ENCODE measurements around the gene ERBIN. TPM values are rescaled to one million over a fixed set of nuclear protein-coding genes. Genes with fewer than 3 reads are reported as not detected.

Gene ERBIN
- polyA plus RNA-seq, 1 donor from 2014 or later, result 28.4 TPM

DNA sequence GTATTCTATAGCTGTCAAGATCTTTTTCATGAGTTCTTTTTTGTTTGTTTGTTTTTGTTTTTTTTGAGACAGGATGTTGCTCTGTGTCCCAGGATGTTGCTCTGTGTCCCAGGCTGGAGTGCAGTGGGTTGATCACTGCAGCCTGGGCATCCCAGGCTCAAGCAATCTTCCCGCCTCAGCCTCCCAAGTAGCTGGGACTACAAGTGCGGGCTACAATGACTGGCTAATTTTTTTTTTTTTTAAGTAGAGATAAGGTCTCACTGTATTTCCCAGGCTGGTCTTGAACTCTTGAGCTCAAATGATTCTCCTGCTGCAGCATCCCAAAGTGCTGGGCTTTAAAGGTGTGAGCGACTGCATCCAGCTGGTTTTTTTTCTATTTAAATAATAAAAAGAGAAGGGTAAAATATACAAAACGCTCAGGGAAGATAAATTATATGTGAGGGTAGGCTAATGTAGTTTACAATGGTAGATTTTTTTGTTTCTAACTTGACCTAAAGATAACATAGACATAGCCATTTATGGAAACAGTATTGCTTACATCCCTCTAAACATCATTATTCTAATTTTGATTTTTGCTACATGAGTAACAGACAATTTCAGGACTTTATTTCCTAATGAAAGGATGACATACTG lies 21.9 kb downstream of the ERBIN start:
- Histone ChIP-seq H4K20me1 (ENCODE audit: insufficient read depth) (no peaks in the 10 kb centered on the region), H3K27ac (ENCODE audit: low read length) (no peak overlapping the region)

DNA sequence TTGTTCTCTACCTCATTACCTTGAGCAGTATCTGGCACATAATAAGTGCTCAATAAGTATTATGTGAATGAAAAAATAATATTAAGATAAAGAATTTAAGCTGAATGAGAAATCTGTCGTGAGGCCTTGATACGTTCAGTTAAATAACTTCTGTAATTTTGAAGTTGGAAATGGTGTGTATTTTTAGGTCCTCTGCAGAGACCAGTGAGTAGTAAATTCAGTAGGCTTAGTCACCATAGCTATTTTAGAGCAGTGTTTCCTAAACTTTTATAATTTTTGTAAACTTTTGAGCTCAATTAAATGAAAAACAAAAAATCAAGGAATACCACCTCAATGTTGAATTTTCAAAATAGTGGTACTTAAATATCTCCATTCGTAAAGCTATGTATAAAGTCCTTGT lies 25.0 kb downstream of the ERBIN start:
- no peak overlapping the region for H2AFZ ChIP-seq (ENCODE audit: low read depth, low read length)
- H3K9me3 ChIP-seq (ENCODE audit: low read length), result no peaks in the 10 kb centered on the region
- H3K27me3 ChIP-seq (ENCODE audit: insufficient read depth, low read depth, low read length), result no peaks in the 10 kb centered on the region
- H3K79me2 ChIP-seq (replicated peaks; ENCODE audit: insufficient read depth, low read length), result peaks cover 83% of the 10 kb centered on the region
- no peaks in the 10 kb centered on the region for H4K20me1 ChIP-seq (ENCODE audit: insufficient read depth)
- H3K36me3 ChIP-seq (ENCODE audit: insufficient read depth, low read length), result no peaks in the 10 kb centered on the region
- no peaks in the 10 kb centered on the region for H3K9me2 ChIP-seq (ENCODE audit: insufficient read depth, low read length)
- TF ChIP-seq RAD21 (conservative IDR thresholded peaks at IDR 0.05) (no peak), POLR2AphosphoS5 (IDR thresholded peaks at IDR 0.05) (no peak), EZH2 (IDR thresholded peaks at IDR 0.05; ENCODE audit: borderline replicate concordance, insufficient read depth, low read length, poor library complexity, severe bottlenecking) (no peak), TAF1 (IDR thresholded peaks at IDR 0.05; ENCODE audit: low read depth) (no peak), MXI1 (conservative IDR thresholded peaks at IDR 0.05; ENCODE audit: poor library complexity, severe bottlenecking) (no peak), EP300 (conservative IDR thresholded peaks at IDR 0.05; ENCODE audit: poor library complexity, severe bottlenecking) (no peak), SMC3 (conservative IDR thresholded peaks at IDR 0.05; ENCODE audit: poor library complexity) (no peak)
- TF ChIP-seq, protein P1, sequence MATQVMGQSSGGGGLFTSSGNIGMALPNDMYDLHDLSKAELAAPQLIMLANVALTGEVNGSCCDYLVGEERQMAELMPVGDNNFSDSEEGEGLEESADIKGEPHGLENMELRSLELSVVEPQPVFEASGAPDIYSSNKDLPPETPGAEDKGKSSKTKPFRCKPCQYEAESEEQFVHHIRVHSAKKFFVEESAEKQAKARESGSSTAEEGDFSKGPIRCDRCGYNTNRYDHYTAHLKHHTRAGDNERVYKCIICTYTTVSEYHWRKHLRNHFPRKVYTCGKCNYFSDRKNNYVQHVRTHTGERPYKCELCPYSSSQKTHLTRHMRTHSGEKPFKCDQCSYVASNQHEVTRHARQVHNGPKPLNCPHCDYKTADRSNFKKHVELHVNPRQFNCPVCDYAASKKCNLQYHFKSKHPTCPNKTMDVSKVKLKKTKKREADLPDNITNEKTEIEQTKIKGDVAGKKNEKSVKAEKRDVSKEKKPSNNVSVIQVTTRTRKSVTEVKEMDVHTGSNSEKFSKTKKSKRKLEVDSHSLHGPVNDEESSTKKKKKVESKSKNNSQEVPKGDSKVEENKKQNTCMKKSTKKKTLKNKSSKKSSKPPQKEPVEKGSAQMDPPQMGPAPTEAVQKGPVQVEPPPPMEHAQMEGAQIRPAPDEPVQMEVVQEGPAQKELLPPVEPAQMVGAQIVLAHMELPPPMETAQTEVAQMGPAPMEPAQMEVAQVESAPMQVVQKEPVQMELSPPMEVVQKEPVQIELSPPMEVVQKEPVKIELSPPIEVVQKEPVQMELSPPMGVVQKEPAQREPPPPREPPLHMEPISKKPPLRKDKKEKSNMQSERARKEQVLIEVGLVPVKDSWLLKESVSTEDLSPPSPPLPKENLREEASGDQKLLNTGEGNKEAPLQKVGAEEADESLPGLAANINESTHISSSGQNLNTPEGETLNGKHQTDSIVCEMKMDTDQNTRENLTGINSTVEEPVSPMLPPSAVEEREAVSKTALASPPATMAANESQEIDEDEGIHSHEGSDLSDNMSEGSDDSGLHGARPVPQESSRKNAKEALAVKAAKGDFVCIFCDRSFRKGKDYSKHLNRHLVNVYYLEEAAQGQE (IDR thresholded peaks at IDR 0.05; ENCODE audit: borderline replicate concordance), result no peak
- TF ChIP-seq, protein P2, sequence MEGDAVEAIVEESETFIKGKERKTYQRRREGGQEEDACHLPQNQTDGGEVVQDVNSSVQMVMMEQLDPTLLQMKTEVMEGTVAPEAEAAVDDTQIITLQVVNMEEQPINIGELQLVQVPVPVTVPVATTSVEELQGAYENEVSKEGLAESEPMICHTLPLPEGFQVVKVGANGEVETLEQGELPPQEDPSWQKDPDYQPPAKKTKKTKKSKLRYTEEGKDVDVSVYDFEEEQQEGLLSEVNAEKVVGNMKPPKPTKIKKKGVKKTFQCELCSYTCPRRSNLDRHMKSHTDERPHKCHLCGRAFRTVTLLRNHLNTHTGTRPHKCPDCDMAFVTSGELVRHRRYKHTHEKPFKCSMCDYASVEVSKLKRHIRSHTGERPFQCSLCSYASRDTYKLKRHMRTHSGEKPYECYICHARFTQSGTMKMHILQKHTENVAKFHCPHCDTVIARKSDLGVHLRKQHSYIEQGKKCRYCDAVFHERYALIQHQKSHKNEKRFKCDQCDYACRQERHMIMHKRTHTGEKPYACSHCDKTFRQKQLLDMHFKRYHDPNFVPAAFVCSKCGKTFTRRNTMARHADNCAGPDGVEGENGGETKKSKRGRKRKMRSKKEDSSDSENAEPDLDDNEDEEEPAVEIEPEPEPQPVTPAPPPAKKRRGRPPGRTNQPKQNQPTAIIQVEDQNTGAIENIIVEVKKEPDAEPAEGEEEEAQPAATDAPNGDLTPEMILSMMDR (IDR thresholded peaks at IDR 0.05; ENCODE audit: poor library complexity, severe bottlenecking), result no peak
- no peak overlapping the region for H3K4me2 ChIP-seq (ENCODE audit: low read length)
- H3K27ac ChIP-seq (ENCODE audit: low read length), result no peak overlapping the region
- no peak overlapping the region for H3K4me3 ChIP-seq (ENCODE audit: low read length)
- no peaks in the 10 kb centered on the region for H3F3A ChIP-seq (ENCODE audit: insufficient read depth, low read length, poor library complexity, severe bottlenecking)
- no peak overlapping the region for H3K9ac ChIP-seq (ENCODE audit: low read length)

More for the DNA sequence above, 21.9 kb downstream of the ERBIN start:
- Histone ChIP-seq H3K79me2 (replicated peaks; ENCODE audit: insufficient read depth, low read length) (peaks cover 83% of the 10 kb centered on the region), H3K9ac (ENCODE audit: low read length) (no peak overlapping the region), H3K4me3 (ENCODE audit: low read length) (no peak overlapping the region), H3K9me3 (ENCODE audit: low read length) (no peaks in the 10 kb centered on the region), H2AFZ (ENCODE audit: low read depth, low read length) (no peak overlapping the region), H3K9me2 (ENCODE audit: insufficient read depth, low read length) (no peaks in the 10 kb centered on the region), H3F3A (ENCODE audit: insufficient read depth, low read length, poor library complexity, severe bottlenecking) (no peaks in the 10 kb centered on the region), H3K36me3 (ENCODE audit: insufficient read depth, low read length) (no peaks in the 10 kb centered on the region), H3K27me3 (ENCODE audit: insufficient read depth, low read depth, low read length) (no peaks in the 10 kb centered on the region), H3K4me2 (ENCODE audit: low read length) (no peak overlapping the region)
- TF ChIP-seq POLR2AphosphoS5 (IDR thresholded peaks at IDR 0.05) (no peak), SMC3 (conservative IDR thresholded peaks at IDR 0.05; ENCODE audit: poor library complexity) (no peak), EZH2 (IDR thresholded peaks at IDR 0.05; ENCODE audit: borderline replicate concordance, insufficient read depth, low read length, poor library complexity, severe bottlenecking) (no peak)
- TF ChIP-seq, protein P2 (IDR thresholded peaks at IDR 0.05; ENCODE audit: poor library complexity, severe bottlenecking), result no peak
- TF ChIP-seq, protein P1 (IDR thresholded peaks at IDR 0.05; ENCODE audit: borderline replicate concordance), result no peak
